Esophagus muscularis mucosa (tissue), 4 donors: ENCODE measurements around the gene TAGLN2. TPM values are rescaled to one million over a fixed set of nuclear protein-coding genes. Genes with fewer than 3 reads are reported as not detected.

Experiments
- DNase-seq: peaks from one replicate; pipeline ENCODE4 v3.0.0-alpha.2; 2017; ENCODE audit errors: extremely low spot score
- H3K27ac ChIP-seq, 4 donors: fragments of 200-600 bp; sonication (generic); replicated peaks in 1 of 4; 1 replicate in 3 of 4; 2 replicates in 1 of 4; pipeline ENCODE4 v1.5.1; 2016 to 2019; ENCODE audit warnings: mild to moderate bottlenecking in 1 of 4
- H3K27me3 ChIP-seq, 4 donors: fragments of 200-600 bp; sonication (generic); one replicate each; pipeline versions ENCODE4 v1.5.1 to v1.6.0; 2016 to 2019
- H3K36me3 ChIP-seq, 4 donors: fragments of 200-600 bp; sonication (generic); one replicate each; pipeline ENCODE4 v1.5.1; 2016 to 2019
- H3K4me1 ChIP-seq, 4 donors: fragments of 200-600 bp; sonication (generic); one replicate each; pipeline ENCODE4 v1.5.1; 2016 to 2019
- H3K4me3 ChIP-seq, 4 donors: fragments of 200-600 bp; sonication (generic); 1 replicate in 2 of 4; 2 replicates in 2 of 4; pipeline ENCODE4 v1.5.1; 2016 to 2019; ENCODE audit warnings: mild to moderate bottlenecking in 4 of 4, moderate library complexity in 1 of 4
- H3K9me3 ChIP-seq, 4 donors: fragments of 200-600 bp; sonication (generic); 1 replicate in 3 of 4; 2 replicates in 1 of 4; pipeline ENCODE4 v1.5.1; 2016 to 2019
- EP300 ChIP-seq: sonication (generic); formaldehyde crosslinking; IDR thresholded peaks from one replicate; pipeline ENCODE4 v1.6.1; 2017; ENCODE audit warnings: antibody characterized with exemption
- POLR2A ChIP-seq: fragments of 450-650 bp; IDR thresholded peaks from one replicate; pipeline ENCODE4 v1.6.1; 2017; ENCODE audit warnings: antibody characterized with exemption, moderate library complexity, mild to moderate bottlenecking, low read depth
- POLR2AphosphoS5 ChIP-seq, 2 donors: sonication (generic); formaldehyde crosslinking; IDR thresholded peaks; one replicate each; pipeline ENCODE4 v1.6.1; 2017; ENCODE audit warnings: antibody characterized with exemption in 2 of 2
- WGBS: methylation state at CpG from one replicate; pipeline ENCODE4 v1.1.5; 2018; 5-methylcytosine and 5-hydroxymethylcytosine counted together
- intact Hi-C: fragments of 100-400 bp; cut with DNase I; formaldehyde crosslinking; loops from one replicate; pipeline ENCODE4 v1.15.1; 2023
- total RNA-seq, 4 donors: library from RNA; depleted of rRNA; stranded (reverse); fragments of >200 nt; gene quantifications; one replicate each; pipeline versions ENCODE4 v1.1.0 to v1.2.1, GENCODE V29; 2016
- TF ChIP-seq, protein P1 (sequence below), 3 experiments: fragments of 200-600 bp in 2 of 3; fragments of 450-650 bp in 1 of 3; sonication (generic) in 2 of 3; IDR thresholded peaks; one replicate each; pipeline ENCODE4 v1.5.1; 2017 to 2019; ENCODE audit warnings: antibody characterized with exemption in 3 of 3, mild to moderate bottlenecking in 2 of 3, moderate library complexity in 1 of 3

Gene TAGLN2
- total RNA-seq, 4 donors from 2014 or later = 125 to 276 (median 228) TPM

DNA sequence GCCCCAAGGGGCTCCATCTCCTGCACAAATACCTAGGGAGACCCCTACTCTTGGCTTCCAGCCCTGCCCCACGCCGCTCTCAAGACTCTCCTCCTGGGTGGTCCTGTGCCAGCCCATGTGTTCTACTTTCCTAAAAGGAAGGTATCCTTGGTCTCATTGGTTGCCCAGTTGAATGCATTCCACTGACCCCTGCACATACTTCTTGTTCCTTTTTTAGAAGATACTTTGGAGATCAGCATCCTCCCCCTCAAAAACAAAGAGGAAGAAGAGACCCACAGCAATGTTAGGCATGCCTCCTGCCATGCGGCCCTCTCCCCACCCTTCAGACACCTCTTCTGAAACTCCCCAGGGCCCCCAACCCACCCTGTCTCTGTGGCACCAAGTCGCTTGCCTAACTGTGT is 24.7 kb upstream of the TAGLN2 start:
- Histone ChIP-seq H3K27ac (no peak overlapping the region), H3K4me1 (peaks cover 12 to 20% (median 12%) of the 10 kb centered on the region in 4 donors), H3K36me3 (no peaks in the 10 kb centered on the region), H3K27me3 (peaks cover 0 to 22% (median 0%) of the 10 kb centered on the region in 4 donors), H3K4me3 (no peak overlapping the region), H3K9me3 (no peaks in the 10 kb centered on the region)
- 83% methylated on average over 4 of the region's 4 CpGs for WGBS
- TF ChIP-seq, protein P1, sequence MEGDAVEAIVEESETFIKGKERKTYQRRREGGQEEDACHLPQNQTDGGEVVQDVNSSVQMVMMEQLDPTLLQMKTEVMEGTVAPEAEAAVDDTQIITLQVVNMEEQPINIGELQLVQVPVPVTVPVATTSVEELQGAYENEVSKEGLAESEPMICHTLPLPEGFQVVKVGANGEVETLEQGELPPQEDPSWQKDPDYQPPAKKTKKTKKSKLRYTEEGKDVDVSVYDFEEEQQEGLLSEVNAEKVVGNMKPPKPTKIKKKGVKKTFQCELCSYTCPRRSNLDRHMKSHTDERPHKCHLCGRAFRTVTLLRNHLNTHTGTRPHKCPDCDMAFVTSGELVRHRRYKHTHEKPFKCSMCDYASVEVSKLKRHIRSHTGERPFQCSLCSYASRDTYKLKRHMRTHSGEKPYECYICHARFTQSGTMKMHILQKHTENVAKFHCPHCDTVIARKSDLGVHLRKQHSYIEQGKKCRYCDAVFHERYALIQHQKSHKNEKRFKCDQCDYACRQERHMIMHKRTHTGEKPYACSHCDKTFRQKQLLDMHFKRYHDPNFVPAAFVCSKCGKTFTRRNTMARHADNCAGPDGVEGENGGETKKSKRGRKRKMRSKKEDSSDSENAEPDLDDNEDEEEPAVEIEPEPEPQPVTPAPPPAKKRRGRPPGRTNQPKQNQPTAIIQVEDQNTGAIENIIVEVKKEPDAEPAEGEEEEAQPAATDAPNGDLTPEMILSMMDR (IDR thresholded peaks at IDR 0.05) = no peak
- TF ChIP-seq POLR2A = no peak
- TF ChIP-seq EP300 = no peak
- TF ChIP-seq POLR2AphosphoS5 (IDR thresholded peaks at IDR 0.05) = no peak
- intact Hi-C loops = no loop called here
- no peak for DNase-seq

- Histone ChIP-seq H3K36me3 (no peaks in the 10 kb centered on the region), H3K4me1 (peaks cover 15 to 22% (median 15%) of the 10 kb centered on the region in 4 donors), H3K27me3 (peaks cover 0 to 30% (median 0%) of the 10 kb centered on the region in 4 donors), H3K4me3 (no peak overlapping the region), H3K27ac (no peak overlapping the region), H3K9me3 (no peaks in the 10 kb centered on the region)
- intact Hi-C loops = no loop called here
- no peak for TF ChIP-seq POLR2AphosphoS5 (IDR thresholded peaks at IDR 0.05)
- TF ChIP-seq EP300 = no peak
- TF ChIP-seq, protein P1 (IDR thresholded peaks at IDR 0.05) = no peak
- no peak for TF ChIP-seq POLR2A
- WGBS = 65% methylated on average over 6 of the region's 6 CpGs
- no peak for DNase-seq
Observed at GRCh38 chr1:159949123-159949522, 23.8 kb upstream of the TAGLN2 start.

DNA sequence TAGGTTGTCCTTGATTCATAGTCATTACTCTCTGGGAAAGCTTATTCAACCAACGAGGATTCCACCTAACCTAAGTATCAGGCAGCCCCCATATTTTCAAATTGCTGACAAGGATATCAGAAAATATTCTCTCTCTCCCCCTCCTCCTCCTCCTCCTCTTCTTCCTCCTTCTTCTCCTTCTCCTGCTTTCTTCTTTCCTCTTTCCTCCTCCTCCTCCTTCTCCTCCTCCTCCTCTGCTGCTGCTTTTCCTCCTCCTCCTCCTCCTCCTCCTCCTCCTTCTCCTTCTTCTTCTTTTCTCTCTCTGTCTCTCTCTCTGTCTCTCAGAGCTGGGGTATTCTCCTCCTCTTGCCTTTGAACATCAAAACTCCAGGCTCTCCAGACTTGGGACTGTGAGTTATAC is 22.6 kb upstream of the TAGLN2 start:
- intact Hi-C loops = no loop called here
- 86% methylated on average over 1 of the region's 1 CpG for WGBS
- H3K36me3 ChIP-seq = no peaks in the 10 kb centered on the region
- DNase-seq = no peak
- H3K4me3 ChIP-seq = no peak overlapping the region
- peaks cover 15 to 22% (median 15%) of the 10 kb centered on the region in 4 donors for H3K4me1 ChIP-seq
- H3K27me3 ChIP-seq = peaks cover 0 to 38% (median 0%) of the 10 kb centered on the region in 4 donors
- no peak overlapping the region for H3K27ac ChIP-seq
- TF ChIP-seq, protein P1 (IDR thresholded peaks at IDR 0.05) = no peak
- no peak for TF ChIP-seq EP300
- no peak for TF ChIP-seq POLR2A
- no peak for TF ChIP-seq POLR2AphosphoS5 (IDR thresholded peaks at IDR 0.05)
- H3K9me3 ChIP-seq = no peaks in the 10 kb centered on the region

GRCh38 chr1:159946242-159947187 is 21.2 kb upstream of the TAGLN2 start:
- H3K4me3 ChIP-seq = peak overlapping the region; percentile 48 to 58 (median 54)
- 68% methylated on average over 4 of the region's 9 CpGs for WGBS
- no peaks in the 10 kb centered on the region for H3K9me3 ChIP-seq
- no peak for DNase-seq
- no peak overlapping the region for H3K27ac ChIP-seq
- H3K27me3 ChIP-seq = peaks cover 0 to 39% (median 0%) of the 10 kb centered on the region in 4 donors
- H3K4me1 ChIP-seq = peaks cover 15 to 22% (median 15%) of the 10 kb centered on the region in 4 donors
- TF ChIP-seq EP300 (no peak), POLR2AphosphoS5 (IDR thresholded peaks at IDR 0.05) (no peak), POLR2A (no peak)
- TF ChIP-seq, protein P1 (IDR thresholded peaks at IDR 0.05) = no peak
- H3K36me3 ChIP-seq = no peaks in the 10 kb centered on the region
- intact Hi-C loops = no loop called here
